DOHH2 (cell line): ENCODE data around the gene MINDY2.
"Not testable (repeated sequence)": the region's sequence is repeated elsewhere in the genome, so short reads cannot be mapped to it uniquely, and the experiment has no call there.

Experiments used
- H3F3A ChIP-seq: fragments of 200-600 bp; sonication (generic), shearing (Covaris generic); 2 replicates; pipeline ENCODE4 v1.6.0; 2016; ENCODE audit warnings: antibody characterized with exemption, mild to moderate bottlenecking; ENCODE audit not compliant: control insufficient read depth, insufficient read depth
- H3K27ac ChIP-seq: fragments of 200-600 bp; sonication (generic); 2 replicates; pipeline ENCODE4 v1.5.1; 2014; ENCODE audit warnings: low read depth, mild to moderate bottlenecking, low read length, moderate library complexity
- H3K27me3 ChIP-seq: fragments of 200-600 bp; sonication (generic); 2 replicates; pipeline ENCODE4 v1.6.1; 2014; ENCODE audit warnings: mild to moderate bottlenecking, low read length, mixed read lengths; ENCODE audit not compliant: control insufficient read depth
- H3K36me3 ChIP-seq: fragments of 200-600 bp; sonication (generic); 2 replicates; pipeline ENCODE4 v1.6.1; 2014; ENCODE audit warnings: mild to moderate bottlenecking, low read length, moderate library complexity, mixed read lengths; ENCODE audit not compliant: control insufficient read depth
- H3K4me1 ChIP-seq: fragments of 200-600 bp; sonication (generic); 2 replicates; pipeline ENCODE4 v1.6.1; 2014; ENCODE audit warnings: mild to moderate bottlenecking, low read length, mixed read lengths; ENCODE audit not compliant: control insufficient read depth
- H3K4me2 ChIP-seq: fragments of 200-600 bp; sonication (generic); 2 replicates; pipeline ENCODE4 v1.6.0; 2014; ENCODE audit warnings: mild to moderate bottlenecking, low read length, moderate library complexity
- H3K4me3 ChIP-seq: fragments of 200-600 bp; sonication (generic); 2 replicates; pipeline ENCODE4 v1.5.1; 2014; ENCODE audit warnings: mild to moderate bottlenecking, low read length, mixed read lengths
- H3K79me2 ChIP-seq: fragments of 200-600 bp; sonication (generic); 2 replicates; pipeline ENCODE4 v1.6.1; 2014; ENCODE audit warnings: mild to moderate bottlenecking, low read length, mixed read lengths; ENCODE audit not compliant: control insufficient read depth
- H3K9me2 ChIP-seq: fragments of 200-600 bp; sonication (generic); replicated peaks from 2 replicates; pipeline ENCODE4 v1.6.1; 2014; ENCODE audit warnings: mild to moderate bottlenecking, low read length, mixed read lengths; ENCODE audit not compliant: control insufficient read depth
- H3K9me3 ChIP-seq: fragments of 200-600 bp; sonication (generic); 2 replicates; pipeline ENCODE4 v1.6.1; 2014; ENCODE audit warnings: antibody characterized with exemption, low read length, mixed read lengths; ENCODE audit not compliant: control insufficient read depth, insufficient read depth
- H4K20me1 ChIP-seq: fragments of 200-600 bp; sonication (generic); 2 replicates; pipeline ENCODE4 v1.6.0; 2014; ENCODE audit warnings: low read depth, mild to moderate bottlenecking, antibody characterized with exemption, low read length, moderate library complexity; ENCODE audit not compliant: control insufficient read depth, insufficient read depth
- CTCF ChIP-seq: fragments of 200-600 bp; sonication (generic); IDR thresholded peaks from one replicate; pipeline ENCODE4 v1.5.1; 2014; ENCODE audit warnings: antibody characterized with exemption, mild to moderate bottlenecking, low read depth, low read length; ENCODE audit not compliant: poor library complexity, severe bottlenecking
- EZH2phosphoT487 ChIP-seq: fragments of 200-600 bp; sonication (generic); IDR thresholded peaks from 2 replicates; pipeline ENCODE4 v1.6.1; 2017; ENCODE audit warnings: borderline replicate concordance, mild to moderate bottlenecking, antibody characterized with exemption, low read length, moderate library complexity, mixed read lengths

The MINDY2 gene

GRCh38 chr15:58764468-58764867 lies 6.6 kb upstream of the MINDY2 start:
- no peaks in the 10 kb centered on the region for H4K20me1 ChIP-seq
- no peaks in the 10 kb centered on the region for H3K36me3 ChIP-seq
- no peaks in the 10 kb centered on the region for H3K4me1 ChIP-seq
- H3K9me2 ChIP-seq = no peaks in the 10 kb centered on the region
- H3K27ac ChIP-seq = no peak overlapping the region
- H3K9me3 ChIP-seq = peaks cover 8% of the 10 kb centered on the region
- TF ChIP-seq EZH2phosphoT487 = no peak
- no peak for TF ChIP-seq CTCF
- H3K79me2 ChIP-seq = no peaks in the 10 kb centered on the region
- no peaks in the 10 kb centered on the region for H3F3A ChIP-seq
- peaks cover 8% of the 10 kb centered on the region; the same call in 1 of the 2 replicates for H3K27me3 ChIP-seq
- H3K4me2 ChIP-seq = no peak overlapping the region
- no peak overlapping the region for H3K4me3 ChIP-seq

- no peak overlapping the region for H3K4me2 ChIP-seq
- peaks cover 4% of the 10 kb centered on the region; the same call in 1 of the 2 replicates for H3F3A ChIP-seq
- peaks cover 3% of the 10 kb centered on the region; the same call in 1 of the 2 replicates for H3K27me3 ChIP-seq
- no peak overlapping the region for H3K27ac ChIP-seq
- no peaks in the 10 kb centered on the region for H4K20me1 ChIP-seq
- H3K36me3 ChIP-seq = peaks cover under 1% of the 10 kb centered on the region
- no peak overlapping the region for H3K4me3 ChIP-seq
- peaks cover 8% of the 10 kb centered on the region for H3K9me3 ChIP-seq
- no peaks in the 10 kb centered on the region for H3K9me2 ChIP-seq
- peaks cover under 1% of the 10 kb centered on the region for H3K79me2 ChIP-seq
- TF ChIP-seq EZH2phosphoT487 (no peak), CTCF (no peak)
- H3K4me1 ChIP-seq = peaks cover 9% of the 10 kb centered on the region
Observed at GRCh38 chr15:58766290-58766689, 4.8 kb upstream of the MINDY2 start.

- not testable (repeated sequence) for H3K27me3 ChIP-seq, H3K4me3 ChIP-seq, H4K20me1 ChIP-seq, H3K27ac ChIP-seq, H3K4me2 ChIP-seq, H3K9me3 ChIP-seq, H3F3A ChIP-seq, H3K9me2 ChIP-seq, H3K36me3 ChIP-seq
- peaks cover 25% of the 10 kb centered on the region for H3K4me1 ChIP-seq
- peaks cover 22% of the 10 kb centered on the region for H3K79me2 ChIP-seq
Observed at GRCh38 chr15:58768601-58769004, 2.5 kb upstream of the MINDY2 start.

- Histone ChIP-seq H3K27ac (peak overlapping the region; percentile 51), H3K79me2 (peaks cover 28% of the 10 kb centered on the region), H3K36me3 (peaks cover 6% of the 10 kb centered on the region), H3F3A (peaks cover 4% of the 10 kb centered on the region; the same call in 1 of the 2 replicates), H3K4me3 (peak overlapping the region; percentile 95), H3K4me1 (peaks cover 36% of the 10 kb centered on the region), H3K27me3 (no peaks in the 10 kb centered on the region), H3K9me2 (no peaks in the 10 kb centered on the region), H3K4me2 (peak overlapping the region; percentile 94), H3K9me3 (no peaks in the 10 kb centered on the region), H4K20me1 (no peaks in the 10 kb centered on the region)
- TF ChIP-seq CTCF (no peak), EZH2phosphoT487 (no peak)
Observed at GRCh38 chr15:58770519-58770856, 614 bp upstream of the MINDY2 start.
